ELR (cell line): ENCODE data around the gene KRT4.
"Not testable (repeated sequence)": the region's sequence is repeated elsewhere in the genome, so short reads cannot be mapped to it uniquely, and the experiment has no call there.

Experiments
- DNase-seq: peaks from one replicate; pipeline ENCODE4 v3.0.0-alpha.2; 2015; ENCODE audit warnings: low read depth

KRT4 gene

GRCh38 chr12:52813885-52814709 lies at the start of gene KRT4:
TSS of gene KRT4 (minus strand) at chr12:52814116. CDS start at chr12:52814058, 58 bp downstream.
- no peak for DNase-seq

GRCh38 chr12:52862023-52862422 lies 48.1 kb upstream of the KRT4 start:
- DNase-seq: no peak

- no peak for DNase-seq
Measured at GRCh38 chr12:52861511-52861910, 47.6 kb upstream of the KRT4 start.

- peak; percentile 46 for DNase-seq
Measured at GRCh38 chr12:52860102-52860823, 46.3 kb upstream of the KRT4 start.

GRCh38 chr12:52857500-52857899 lies 43.6 kb upstream of the KRT4 start:
- no peak for DNase-seq

GRCh38 chr12:52856787-52857186 lies 42.9 kb upstream of the KRT4 start:
- no peak for DNase-seq

- DNase-seq: not testable (repeated sequence)
Measured at GRCh38 chr12:52856077-52856476, 42.2 kb upstream of the KRT4 start.

- no peak for DNase-seq
Measured at GRCh38 chr12:52851787-52852186, 37.9 kb upstream of the KRT4 start.

GRCh38 chr12:52850681-52851080 lies 36.8 kb upstream of the KRT4 start:
- DNase-seq: no peak

GRCh38 chr12:52849511-52849910 lies 35.6 kb upstream of the KRT4 start:
- no peak for DNase-seq

- DNase-seq: no peak
Measured at GRCh38 chr12:52848661-52849255, 34.8 kb upstream of the KRT4 start, which contains the start of gene KRT78. TSS of gene KRT78 (minus strand) at chr12:52848994. CDS start at chr12:52848930, 64 bp downstream.

GRCh38 chr12:52847335-52848102 lies 33.6 kb upstream of the KRT4 start:
- peak; percentile 25 for DNase-seq

GRCh38 chr12:52846356-52846970 lies 32.5 kb upstream of the KRT4 start:
- DNase-seq: no peak

GRCh38 chr12:52845946-52846345 lies 32.0 kb upstream of the KRT4 start:
- DNase-seq: no peak

GRCh38 chr12:52844386-52844785 lies 30.5 kb upstream of the KRT4 start:
- DNase-seq: no peak

GRCh38 chr12:52839436-52840105 lies 25.7 kb upstream of the KRT4 start:
- DNase-seq: no peak

- no peak for DNase-seq
Measured at GRCh38 chr12:52838609-52839435, 24.9 kb upstream of the KRT4 start.

- peak; percentile 47 for DNase-seq
Measured at GRCh38 chr12:52837781-52838608, 24.1 kb upstream of the KRT4 start.

- peak; percentile 92 for DNase-seq
Measured at GRCh38 chr12:52837413-52837741, 23.5 kb upstream of the KRT4 start.
